Tibial artery (tissue), 4 donors: Measurements from ENCODE around the gene L3HYPDH.

Source experiments
- DNase-seq, 2 donors: peaks; one replicate each; pipeline ENCODE4 v3.0.0-alpha.2; 2019
- H3K27ac ChIP-seq, 2 donors: fragments of 200-600 bp; sonication (generic) in 1 of 2; 1 replicate in 1 of 2; 2 replicates in 1 of 2; pipeline ENCODE4 v1.5.1; 2018 to 2019; ENCODE audit warnings: mild to moderate bottlenecking in 1 of 2
- H3K27me3 ChIP-seq, 2 donors: fragments of 200-600 bp; sonication (generic) in 1 of 2; one replicate each; pipeline versions ENCODE4 v1.5.1 to v1.6.0; 2016 to 2019
- H3K36me3 ChIP-seq, 3 donors: fragments of 200-600 bp; sonication (generic) in 2 of 3; one replicate each; pipeline ENCODE4 v1.5.1; 2016 to 2019; ENCODE audit warnings: mild to moderate bottlenecking in 2 of 3
- H3K4me1 ChIP-seq, 4 donors: fragments of 200-600 bp; sonication (generic) in 2 of 4; 1 replicate in 3 of 4; 2 replicates in 1 of 4; pipeline ENCODE4 v1.5.1; 2016 to 2019
- H3K4me3 ChIP-seq, 2 donors: fragments of 200-600 bp; sonication (generic) in 1 of 2; 1 replicate in 1 of 2; 2 replicates in 1 of 2; pipeline ENCODE4 v1.5.1; 2018 to 2019; ENCODE audit warnings: mild to moderate bottlenecking in 2 of 2
- H3K9me3 ChIP-seq, 3 donors: fragments of 200-600 bp; sonication (generic) in 1 of 3; one replicate each; pipeline ENCODE4 v1.5.1; 2016 to 2019
- intact Hi-C: fragments of 100-400 bp; cut with DNase I; formaldehyde crosslinking; loops from one replicate; pipeline ENCODE4 v1.15.0; 2023; ENCODE audit warnings: low total_unique reads
- TF ChIP-seq, protein P1 (sequence below), 2 experiments: fragments of 200-600 bp in 1 of 2; fragments of 450-650 bp in 1 of 2; IDR thresholded peaks; one replicate each; pipeline ENCODE4 v1.5.1; 2017 to 2019; ENCODE audit warnings: antibody characterized with exemption in 2 of 2, mild to moderate bottlenecking in 1 of 2, moderate library complexity in 1 of 2

Gene L3HYPDH

DNA sequence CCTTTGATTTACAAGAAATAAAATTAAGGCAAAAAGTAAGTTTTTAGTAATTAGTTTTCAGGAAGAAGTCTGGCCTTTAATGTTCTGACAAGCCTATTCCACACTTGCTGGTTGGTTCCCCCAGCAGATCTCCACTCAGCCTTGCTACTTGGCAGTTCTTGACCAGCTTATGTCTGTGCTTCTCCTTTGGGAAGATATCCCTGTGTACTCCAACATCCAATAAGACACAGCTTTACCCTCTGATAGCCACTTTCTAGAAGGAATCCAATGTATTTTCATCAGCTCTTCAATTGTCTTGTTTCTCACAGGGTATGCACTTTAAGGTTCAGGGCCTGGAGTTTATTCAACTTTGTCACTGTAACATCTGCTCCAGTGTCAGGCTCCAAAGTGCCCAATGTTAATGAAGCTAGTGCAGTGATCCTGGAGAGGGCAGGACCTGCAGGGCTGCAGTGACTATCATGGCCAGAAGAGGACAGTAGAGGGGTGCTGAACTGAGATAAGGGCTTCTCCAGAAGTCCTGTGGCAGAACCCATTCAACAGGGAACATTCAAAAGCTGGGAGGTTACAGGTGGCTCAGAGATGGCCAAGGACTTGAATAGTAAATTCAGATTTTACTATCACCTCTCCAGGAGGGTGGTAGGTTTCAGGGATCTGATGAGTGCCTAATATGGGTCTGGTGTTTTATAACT lies 23.0 kb upstream of the L3HYPDH start:
- intact Hi-C loops: loop anchor here (10.0 kb wide), 1 partner anchor 398 kb away; no protein-coding TSS in a partner anchor
- H3K9me3 ChIP-seq: no peaks in the 10 kb centered on the region
- H3K27ac ChIP-seq: no peak overlapping the region
- peak; percentile 42 to 76 for DNase-seq
- no peaks in the 10 kb centered on the region for H3K27me3 ChIP-seq
- no peak overlapping the region for H3K4me3 ChIP-seq
- no peaks in the 10 kb centered on the region for H3K4me1 ChIP-seq
- peaks cover 0 to 14% (median 6%) of the 10 kb centered on the region in 3 donors for H3K36me3 ChIP-seq
- TF ChIP-seq, protein P1, sequence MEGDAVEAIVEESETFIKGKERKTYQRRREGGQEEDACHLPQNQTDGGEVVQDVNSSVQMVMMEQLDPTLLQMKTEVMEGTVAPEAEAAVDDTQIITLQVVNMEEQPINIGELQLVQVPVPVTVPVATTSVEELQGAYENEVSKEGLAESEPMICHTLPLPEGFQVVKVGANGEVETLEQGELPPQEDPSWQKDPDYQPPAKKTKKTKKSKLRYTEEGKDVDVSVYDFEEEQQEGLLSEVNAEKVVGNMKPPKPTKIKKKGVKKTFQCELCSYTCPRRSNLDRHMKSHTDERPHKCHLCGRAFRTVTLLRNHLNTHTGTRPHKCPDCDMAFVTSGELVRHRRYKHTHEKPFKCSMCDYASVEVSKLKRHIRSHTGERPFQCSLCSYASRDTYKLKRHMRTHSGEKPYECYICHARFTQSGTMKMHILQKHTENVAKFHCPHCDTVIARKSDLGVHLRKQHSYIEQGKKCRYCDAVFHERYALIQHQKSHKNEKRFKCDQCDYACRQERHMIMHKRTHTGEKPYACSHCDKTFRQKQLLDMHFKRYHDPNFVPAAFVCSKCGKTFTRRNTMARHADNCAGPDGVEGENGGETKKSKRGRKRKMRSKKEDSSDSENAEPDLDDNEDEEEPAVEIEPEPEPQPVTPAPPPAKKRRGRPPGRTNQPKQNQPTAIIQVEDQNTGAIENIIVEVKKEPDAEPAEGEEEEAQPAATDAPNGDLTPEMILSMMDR (IDR thresholded peaks at IDR 0.05): peak; percentile 78 to 89

DNA sequence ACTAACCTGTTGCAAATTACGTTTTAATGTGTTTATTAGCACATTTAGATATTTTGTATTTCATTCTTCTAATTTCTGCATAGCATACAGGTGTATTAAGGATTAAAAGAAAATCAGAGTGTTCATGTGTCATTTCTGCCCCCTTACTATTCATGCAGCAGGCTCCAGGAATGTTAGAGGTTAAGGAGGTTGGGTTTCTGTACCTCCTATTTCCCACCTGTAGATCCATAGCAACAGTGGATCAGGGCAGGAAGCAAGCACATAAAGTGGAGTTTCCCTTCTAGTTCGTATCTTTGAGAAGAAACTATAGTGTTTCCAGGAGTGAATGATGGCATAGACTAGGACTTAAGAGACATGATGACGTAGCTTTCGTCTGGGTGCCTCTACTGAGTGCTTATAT lies 19.0 kb upstream of the L3HYPDH start:
- Histone ChIP-seq H3K36me3 (peaks cover 0 to 16% (median 14%) of the 10 kb centered on the region in 3 donors), H3K27ac (no peak overlapping the region), H3K4me3 (no peak overlapping the region), H3K27me3 (no peaks in the 10 kb centered on the region), H3K9me3 (no peaks in the 10 kb centered on the region), H3K4me1 (peaks cover 0 to 13% (median 0%) of the 10 kb centered on the region in 4 donors)
- intact Hi-C loops: loop anchor here (10.0 kb wide), 1 partner anchor 402 kb away; no protein-coding TSS in a partner anchor
- no peak for DNase-seq
- TF ChIP-seq, protein P1 (IDR thresholded peaks at IDR 0.05): no peak

DNA sequence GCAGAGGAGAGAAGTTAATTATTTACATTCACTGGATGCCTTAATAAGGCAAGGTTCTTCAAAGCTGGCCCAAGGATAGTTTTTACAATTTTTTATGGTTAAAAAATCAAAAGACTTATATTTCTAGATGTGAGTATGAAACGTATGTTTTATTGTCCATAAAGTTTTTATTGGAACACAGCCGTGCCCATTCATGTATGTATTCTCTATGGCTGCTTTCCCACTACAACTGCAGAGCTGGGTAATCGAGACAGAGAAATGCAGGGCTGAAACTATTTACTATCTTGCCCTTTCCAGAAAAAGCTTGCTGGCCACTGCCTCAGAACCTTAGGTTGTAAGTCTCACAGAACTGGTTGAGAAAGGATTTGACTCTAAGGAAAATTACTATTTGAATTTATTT lies 16.5 kb upstream of the L3HYPDH start:
- H3K9me3 ChIP-seq: no peaks in the 10 kb centered on the region
- no peak overlapping the region for H3K4me3 ChIP-seq
- H3K4me1 ChIP-seq: peaks cover 0 to 13% (median 0%) of the 10 kb centered on the region in 4 donors
- H3K36me3 ChIP-seq: peaks cover 8 to 32% (median 26%) of the 10 kb centered on the region in 3 donors
- DNase-seq: no peak
- no peaks in the 10 kb centered on the region for H3K27me3 ChIP-seq
- H3K27ac ChIP-seq: no peak overlapping the region
- TF ChIP-seq, protein P1 (IDR thresholded peaks at IDR 0.05): no peak
- intact Hi-C loops: loop anchor here (10.0 kb wide), 1 partner anchor 404 kb away; no protein-coding TSS in a partner anchor

DNA sequence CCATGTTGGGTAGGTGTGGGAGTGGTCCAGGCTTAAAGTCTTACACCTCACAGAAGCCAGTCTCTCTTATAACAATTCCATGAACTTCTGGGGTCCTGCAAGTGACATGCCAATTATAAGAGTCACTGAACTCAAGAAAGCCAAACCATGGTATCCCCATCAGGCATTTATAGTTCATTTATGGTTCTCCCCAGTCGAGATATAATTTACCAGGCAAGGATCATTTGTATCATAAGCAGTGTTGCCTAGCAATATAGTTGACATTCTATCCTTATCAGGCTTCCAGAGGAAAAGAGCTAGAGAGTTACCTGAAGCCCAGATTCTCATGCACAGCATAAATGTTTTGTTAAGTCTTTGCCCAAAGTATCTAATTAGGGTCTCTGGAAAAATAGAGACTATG lies 8.2 kb upstream of the L3HYPDH start:
- no peak for DNase-seq
- no peaks in the 10 kb centered on the region for H3K27me3 ChIP-seq
- H3K4me1 ChIP-seq: peaks cover 0 to 13% (median 1%) of the 10 kb centered on the region in 4 donors
- H3K36me3 ChIP-seq: peaks cover 39 to 89% (median 40%) of the 10 kb centered on the region in 3 donors
- no peak overlapping the region for H3K27ac ChIP-seq
- H3K9me3 ChIP-seq: no peaks in the 10 kb centered on the region
- no peak overlapping the region for H3K4me3 ChIP-seq
- intact Hi-C loops: no loop called here
- TF ChIP-seq, protein P1 (IDR thresholded peaks at IDR 0.05): no peak

DNA sequence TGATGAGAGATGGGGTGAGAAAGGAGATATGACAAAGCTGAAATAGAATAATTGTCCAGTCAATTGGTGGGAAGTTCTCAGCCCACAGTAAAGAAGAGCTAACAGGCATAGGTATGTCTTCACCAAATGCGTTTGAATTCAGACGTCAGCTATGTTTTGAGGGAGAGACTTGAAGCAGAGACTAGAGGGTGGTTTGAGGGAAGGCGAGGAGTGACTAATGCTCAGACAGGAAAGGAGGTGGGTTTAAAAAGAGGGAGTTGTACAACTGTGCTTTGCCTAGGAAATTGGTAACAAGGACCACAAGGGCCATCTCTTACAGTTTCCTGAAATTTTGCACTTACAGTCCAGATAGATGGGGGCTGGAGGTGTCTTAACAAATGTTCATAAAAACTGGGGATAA lies 6.5 kb upstream of the L3HYPDH start:
- DNase-seq: no peak
- H3K36me3 ChIP-seq: peaks cover 31 to 74% (median 32%) of the 10 kb centered on the region in 3 donors
- intact Hi-C loops: no loop called here

More for the DNA sequence above, 6.5 kb upstream of the L3HYPDH start:
- Histone ChIP-seq H3K4me3 (no peak overlapping the region), H3K27me3 (no peaks in the 10 kb centered on the region), H3K9me3 (no peaks in the 10 kb centered on the region), H3K27ac (no peak overlapping the region), H3K4me1 (peaks cover 0 to 21% (median 8%) of the 10 kb centered on the region in 4 donors)
- TF ChIP-seq, protein P1 (IDR thresholded peaks at IDR 0.05): no peak
